CD4-positive, alpha-beta T cell treated with Interferon alpha-2 for 1 hour (primary cell): ENCODE measurements around the gene ACTN2.

Experiments
- DNase-seq, 2 donors: peaks; one replicate each; pipeline ENCODE4 v3.0.0-alpha.2; 2020 to 2022

ACTN2 gene

DNA sequence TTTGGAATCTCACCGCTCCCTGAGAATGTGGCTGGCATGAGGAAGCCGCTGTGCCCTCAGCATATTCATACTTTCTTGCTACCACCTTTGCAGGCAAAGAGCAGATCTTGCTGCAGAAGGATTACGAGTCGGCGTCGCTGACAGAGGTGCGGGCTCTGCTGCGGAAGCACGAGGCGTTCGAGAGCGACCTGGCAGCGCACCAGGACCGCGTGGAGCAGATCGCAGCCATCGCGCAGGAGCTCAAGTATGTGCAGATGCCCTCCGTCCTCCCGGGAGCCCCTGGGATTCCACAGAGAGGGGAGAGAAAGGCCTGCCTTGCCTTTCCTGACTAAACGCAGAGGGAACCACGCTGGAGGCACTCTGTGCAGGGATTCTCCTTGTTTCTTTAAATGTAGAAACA is 58.2 kb downstream of the ACTN2 start:
- DNase-seq = no peak

GRCh38 chr1:236746785-236747184 is 60.5 kb downstream of the ACTN2 start:
- DNase-seq = no peak

DNA sequence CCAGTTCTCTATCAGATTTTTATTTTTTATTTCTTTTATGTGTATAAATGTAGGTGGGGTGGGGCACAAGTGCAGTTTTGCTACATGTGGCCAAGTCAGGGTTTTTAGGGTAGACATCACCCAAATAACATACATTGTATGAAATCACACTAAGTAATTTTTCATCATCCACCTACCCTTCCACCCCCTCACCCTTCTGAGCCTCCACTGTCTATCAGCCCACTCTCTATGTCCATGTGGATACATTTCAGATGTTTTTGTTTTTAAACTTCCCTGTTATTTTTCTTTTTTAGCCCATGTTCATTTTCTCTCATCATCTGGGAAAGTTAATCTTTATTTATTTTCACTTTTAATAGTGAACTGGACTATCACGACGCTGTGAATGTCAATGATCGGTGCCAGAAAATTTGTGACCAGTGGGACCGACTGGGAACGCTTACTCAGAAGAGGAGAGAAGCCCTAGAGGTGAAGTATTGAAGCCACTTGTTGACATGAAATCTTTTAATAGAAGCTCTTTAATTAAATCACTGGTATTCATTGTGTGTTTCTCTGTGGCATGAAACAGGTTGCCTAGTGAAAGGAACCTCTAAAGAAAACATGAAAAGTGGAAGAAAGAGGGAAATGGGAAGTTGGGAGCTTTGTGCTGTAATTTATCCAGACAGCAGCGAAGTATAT is 61.1 kb downstream of the ACTN2 start:
- no peak for DNase-seq

- no peak for DNase-seq
Measured at GRCh38 chr1:236748268-236748870, 62.1 kb downstream of the ACTN2 start.

GRCh38 chr1:236750928-236751327 is 64.6 kb downstream of the ACTN2 start:
- DNase-seq = no peak

GRCh38 chr1:236751385-236751784 is 65.1 kb downstream of the ACTN2 start:
- DNase-seq = no peak

DNA sequence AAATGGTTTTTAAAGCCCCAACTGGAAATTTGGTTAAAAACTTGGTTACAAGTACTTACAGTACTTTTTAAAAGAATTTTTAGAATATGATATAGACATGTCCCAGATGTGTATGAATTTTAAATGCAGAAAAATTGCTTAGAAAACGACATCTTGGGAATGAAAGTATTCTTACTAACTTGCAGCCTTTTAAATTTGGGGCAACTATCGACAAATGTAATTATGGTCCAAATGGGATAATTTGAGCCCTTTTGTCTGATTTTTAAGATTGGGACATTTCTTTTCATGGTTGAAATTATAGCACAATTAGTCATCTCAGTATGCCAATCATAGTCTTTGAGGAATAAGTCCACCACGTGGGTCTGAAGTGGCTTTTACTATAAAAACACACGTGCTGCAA is 65.6 kb downstream of the ACTN2 start:
- DNase-seq = no peak

- DNase-seq = no peak
Measured at GRCh38 chr1:236753516-236753915, 67.2 kb downstream of the ACTN2 start.

GRCh38 chr1:236753964-236754363 is 67.7 kb downstream of the ACTN2 start:
- DNase-seq = no peak

- no peak for DNase-seq
Measured at GRCh38 chr1:236754525-236755210, 68.4 kb downstream of the ACTN2 start.

DNA sequence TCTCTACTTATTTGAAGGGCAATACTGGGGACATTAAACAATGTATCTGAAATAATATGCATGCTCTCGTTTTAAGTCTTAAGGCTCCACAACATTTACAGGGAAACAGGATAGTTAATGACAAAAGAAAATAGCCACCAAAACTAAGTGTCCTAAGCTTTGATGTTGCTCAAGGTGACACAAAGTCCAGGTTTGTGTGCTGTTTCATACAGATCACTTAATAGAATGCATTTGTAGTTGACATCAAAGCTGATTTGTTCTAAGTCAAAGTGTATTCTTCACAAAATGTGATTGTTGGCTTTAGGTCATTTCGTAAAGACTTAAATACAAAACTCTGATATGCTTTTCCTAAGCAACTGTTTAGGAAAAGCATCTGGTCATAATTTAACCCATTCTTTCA is 71.3 kb downstream of the ACTN2 start:
- DNase-seq = no peak

DNA sequence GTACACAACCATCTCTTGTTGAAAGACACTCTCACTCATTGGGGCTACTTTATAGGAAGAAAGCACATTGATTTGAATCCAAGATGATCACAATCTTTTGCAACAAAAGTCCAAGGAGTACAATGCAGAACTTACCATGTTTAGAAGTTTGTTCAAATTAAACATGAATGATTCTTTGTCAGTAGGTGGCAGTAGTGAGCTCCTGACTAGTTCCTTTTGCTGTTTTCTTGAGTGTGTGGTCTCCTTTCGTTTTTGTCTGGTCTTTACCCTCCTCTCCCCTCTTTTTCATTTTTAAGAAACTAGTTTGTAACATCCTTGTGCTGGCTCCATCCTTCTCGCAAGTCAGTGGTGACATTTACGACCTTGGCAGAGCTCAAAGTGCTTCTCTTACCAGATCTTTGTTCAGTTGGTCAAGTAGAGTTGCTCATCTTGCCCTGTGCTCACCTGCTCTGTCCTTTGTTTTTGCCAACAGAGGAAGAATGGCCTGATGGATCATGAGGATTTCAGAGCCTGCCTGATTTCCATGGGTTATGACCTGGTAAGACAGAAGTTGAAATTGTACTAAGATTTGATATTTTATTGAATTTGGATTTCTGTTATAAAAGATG is 73.1 kb downstream of the ACTN2 start:
- DNase-seq = peak in 1 of 2 donors; percentile 52

- no peak for DNase-seq
Measured at GRCh38 chr1:236760480-236760879, 74.2 kb downstream of the ACTN2 start.

DNA sequence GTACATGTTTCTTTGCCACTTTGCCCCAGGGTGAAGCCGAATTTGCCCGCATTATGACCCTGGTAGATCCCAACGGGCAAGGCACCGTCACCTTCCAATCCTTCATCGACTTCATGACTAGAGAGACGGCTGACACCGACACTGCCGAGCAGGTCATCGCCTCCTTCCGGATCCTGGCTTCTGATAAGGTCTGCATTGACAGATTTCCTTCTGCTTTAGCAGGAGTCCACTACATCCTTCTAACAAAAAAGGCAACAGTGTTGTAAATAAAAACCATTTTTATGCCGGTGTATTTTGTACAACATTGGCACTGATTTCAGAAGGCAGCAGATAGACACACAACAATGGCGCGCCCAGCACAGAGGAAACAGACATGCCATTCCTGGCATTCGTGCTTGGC is 74.7 kb downstream of the ACTN2 start:
- no peak for DNase-seq

DNA sequence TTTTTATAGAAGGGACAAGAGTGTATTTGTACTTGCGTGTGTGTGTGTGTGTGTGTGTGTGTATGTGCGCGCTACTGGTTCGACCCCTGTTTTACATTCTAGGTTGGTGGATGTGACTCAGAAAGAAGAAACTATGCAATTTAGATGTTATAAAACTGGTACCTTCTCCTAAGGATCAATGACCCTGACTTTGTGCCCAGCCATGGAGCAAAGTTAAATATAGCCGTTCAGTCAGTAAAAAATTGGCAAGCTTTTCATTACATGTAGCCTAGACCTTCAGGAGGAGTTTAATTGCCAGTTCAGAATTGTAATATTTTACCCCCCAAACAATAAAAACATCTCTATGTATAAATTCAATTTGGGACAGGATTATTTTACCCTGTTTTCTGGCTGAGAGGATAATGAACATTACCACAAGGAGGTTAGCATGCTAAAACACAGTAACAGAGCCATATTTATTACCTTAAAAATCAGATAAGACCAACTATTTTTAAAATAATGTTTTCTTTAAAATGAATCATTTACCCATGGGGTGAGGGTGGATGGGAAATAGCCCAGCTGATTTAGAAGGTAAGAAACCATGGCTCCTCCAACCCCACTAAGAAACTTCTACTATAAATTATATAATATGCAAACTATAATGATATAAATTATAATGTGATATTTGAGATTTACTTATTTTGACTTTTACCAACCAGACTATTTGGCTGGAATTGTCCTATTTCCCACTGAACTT is 75.3 kb downstream of the ACTN2 start:
- no peak for DNase-seq

- no peak for DNase-seq
Measured at GRCh38 chr1:236762410-236762809, 76.1 kb downstream of the ACTN2 start.

DNA sequence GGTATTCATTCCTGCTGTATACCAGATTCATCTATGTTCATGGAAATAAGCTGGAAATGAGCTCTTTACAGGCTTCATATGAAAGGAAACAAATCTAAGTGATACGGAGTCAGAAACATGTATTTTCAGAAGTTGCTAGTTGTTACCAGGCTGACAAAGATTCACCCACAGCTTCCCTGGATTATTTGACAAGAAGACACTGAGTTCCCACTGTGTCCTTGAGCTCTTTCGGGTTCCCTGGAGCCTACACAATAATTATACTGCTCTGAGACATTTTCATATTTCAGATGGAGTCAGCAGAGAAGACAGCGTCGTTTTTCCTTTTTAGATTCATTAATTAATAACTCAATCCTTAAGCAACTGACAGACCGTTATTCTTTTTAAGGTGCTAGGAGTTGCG is 79.5 kb downstream of the ACTN2 start:
- no peak for DNase-seq

DNA sequence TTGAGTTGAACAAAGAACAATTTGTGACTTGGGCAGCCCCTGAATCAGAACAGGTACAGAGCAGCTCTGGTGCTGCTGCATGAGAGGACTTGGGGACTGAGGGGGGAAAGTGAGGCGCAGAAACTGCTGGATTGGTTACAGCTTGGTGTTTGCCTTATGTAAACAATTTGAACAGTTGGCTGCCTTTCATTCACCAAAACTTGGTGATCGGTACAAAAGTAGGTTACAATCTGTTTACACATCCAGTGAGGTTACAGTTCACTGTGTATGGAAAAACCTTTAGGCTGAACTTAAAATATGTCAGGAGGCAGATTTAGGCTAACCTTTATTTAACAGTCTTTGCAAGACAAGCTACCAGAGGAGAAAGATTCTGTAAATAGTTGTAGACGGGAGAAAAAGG is 80.2 kb downstream of the ACTN2 start:
- DNase-seq = no peak

GRCh38 chr1:236767276-236767675 is 81.0 kb downstream of the ACTN2 start:
- no peak for DNase-seq

GRCh38 chr1:236768601-236769000 is 82.3 kb downstream of the ACTN2 start:
- DNase-seq = no peak

DNA sequence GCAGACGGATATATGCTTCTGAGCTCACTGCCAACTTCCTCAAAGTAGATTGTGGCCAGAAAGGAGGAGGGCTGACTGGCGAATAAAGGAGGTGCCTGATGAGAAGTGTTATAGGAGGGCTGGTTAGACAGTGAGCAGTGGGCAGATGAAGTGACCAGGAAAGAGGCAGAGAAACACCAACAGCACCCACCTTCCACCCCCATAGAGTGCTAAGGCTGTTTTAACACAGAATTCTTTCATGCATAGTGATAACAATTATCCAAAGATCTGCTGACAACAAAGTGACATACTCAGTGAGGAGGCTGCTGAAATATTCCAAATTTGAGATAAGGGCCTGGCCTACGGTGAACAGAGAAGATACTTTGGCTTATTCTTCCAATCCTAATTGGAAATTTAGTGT is 87.6 kb downstream of the ACTN2 start:
- no peak for DNase-seq

GRCh38 chr1:236774926-236775325 is 88.6 kb downstream of the ACTN2 start:
- no peak for DNase-seq

DNA sequence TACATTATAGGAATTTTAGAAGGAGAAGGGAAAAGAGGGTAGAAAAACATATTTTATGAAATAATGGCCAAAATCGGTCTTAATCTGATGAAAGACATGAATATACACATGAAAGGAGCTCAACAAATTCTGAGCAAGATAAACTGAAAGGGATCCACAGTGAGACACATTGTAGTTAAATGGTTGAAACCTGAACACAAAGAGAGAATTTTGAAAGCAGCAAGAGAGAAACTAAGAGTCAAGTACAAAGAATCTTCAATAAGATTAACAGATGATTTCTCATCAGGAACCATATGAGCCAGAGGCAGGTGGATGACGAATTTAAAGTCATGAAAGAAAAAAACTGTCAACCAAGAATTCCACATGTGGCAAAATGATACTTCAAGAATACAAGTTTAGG is 93.0 kb downstream of the ACTN2 start:
- no peak for DNase-seq
